GM06990 (cell line): ENCODE data around the gene CCS.

Source experiments
- DNase-seq: peaks from one replicate; pipeline ENCODE4 v3.0.0-alpha.2; 2011; ENCODE audit not compliant: insufficient read length; ENCODE audit errors: extremely low read depth
- H3K27me3 ChIP-seq: replicated peaks from 2 replicates; pipeline ENCODE4 v1.6.0; 2011; ENCODE audit warnings: low read length; ENCODE audit not compliant: control insufficient read depth, insufficient read depth
- H3K36me3 ChIP-seq: 2 replicates; pipeline ENCODE4 v1.5.1; 2011; ENCODE audit warnings: low read length; ENCODE audit not compliant: control insufficient read depth, insufficient read depth
- H3K4me3 ChIP-seq: replicated peaks from 2 replicates; pipeline ENCODE4 v1.5.1; 2011; ENCODE audit warnings: low read depth, mild to moderate bottlenecking, control low read depth, low read length
- TF ChIP-seq, protein P1 (sequence below): IDR thresholded peaks from 2 replicates; pipeline ENCODE4 v1.5.1; 2011; ENCODE audit warnings: low read length, control low read depth, mild to moderate bottlenecking, inconsistent platforms; ENCODE audit not compliant: insufficient read depth, poor library complexity, severe bottlenecking

Gene CCS

DNA sequence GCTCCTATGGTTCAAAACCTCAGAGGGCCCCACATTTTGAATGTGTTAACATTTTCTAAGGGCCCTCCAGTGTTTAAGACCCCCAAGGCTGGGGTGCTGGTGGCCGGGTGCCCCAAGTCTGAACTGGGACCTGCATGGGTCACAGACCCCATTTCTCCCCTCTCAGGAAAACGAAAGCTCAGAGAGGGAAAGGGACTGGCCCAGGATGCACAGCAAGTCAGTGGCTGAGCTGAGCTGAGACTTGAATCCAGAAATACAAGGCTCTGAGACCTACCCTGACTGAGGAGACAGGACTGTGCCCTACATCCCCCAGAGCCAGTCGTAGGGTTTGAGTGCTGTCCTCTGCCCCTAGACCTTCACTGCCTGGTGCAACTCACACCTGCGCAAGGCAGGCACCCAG is 42.1 kb upstream of the CCS start:
- Histone ChIP-seq H3K4me3 (no peak overlapping the region), H3K36me3 (no peaks in the 10 kb centered on the region), H3K27me3 (no peaks in the 10 kb centered on the region; the same call in 1 of the 2 replicates)
- TF ChIP-seq, protein P1, sequence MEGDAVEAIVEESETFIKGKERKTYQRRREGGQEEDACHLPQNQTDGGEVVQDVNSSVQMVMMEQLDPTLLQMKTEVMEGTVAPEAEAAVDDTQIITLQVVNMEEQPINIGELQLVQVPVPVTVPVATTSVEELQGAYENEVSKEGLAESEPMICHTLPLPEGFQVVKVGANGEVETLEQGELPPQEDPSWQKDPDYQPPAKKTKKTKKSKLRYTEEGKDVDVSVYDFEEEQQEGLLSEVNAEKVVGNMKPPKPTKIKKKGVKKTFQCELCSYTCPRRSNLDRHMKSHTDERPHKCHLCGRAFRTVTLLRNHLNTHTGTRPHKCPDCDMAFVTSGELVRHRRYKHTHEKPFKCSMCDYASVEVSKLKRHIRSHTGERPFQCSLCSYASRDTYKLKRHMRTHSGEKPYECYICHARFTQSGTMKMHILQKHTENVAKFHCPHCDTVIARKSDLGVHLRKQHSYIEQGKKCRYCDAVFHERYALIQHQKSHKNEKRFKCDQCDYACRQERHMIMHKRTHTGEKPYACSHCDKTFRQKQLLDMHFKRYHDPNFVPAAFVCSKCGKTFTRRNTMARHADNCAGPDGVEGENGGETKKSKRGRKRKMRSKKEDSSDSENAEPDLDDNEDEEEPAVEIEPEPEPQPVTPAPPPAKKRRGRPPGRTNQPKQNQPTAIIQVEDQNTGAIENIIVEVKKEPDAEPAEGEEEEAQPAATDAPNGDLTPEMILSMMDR = no peak
- DNase-seq = no peak

DNA sequence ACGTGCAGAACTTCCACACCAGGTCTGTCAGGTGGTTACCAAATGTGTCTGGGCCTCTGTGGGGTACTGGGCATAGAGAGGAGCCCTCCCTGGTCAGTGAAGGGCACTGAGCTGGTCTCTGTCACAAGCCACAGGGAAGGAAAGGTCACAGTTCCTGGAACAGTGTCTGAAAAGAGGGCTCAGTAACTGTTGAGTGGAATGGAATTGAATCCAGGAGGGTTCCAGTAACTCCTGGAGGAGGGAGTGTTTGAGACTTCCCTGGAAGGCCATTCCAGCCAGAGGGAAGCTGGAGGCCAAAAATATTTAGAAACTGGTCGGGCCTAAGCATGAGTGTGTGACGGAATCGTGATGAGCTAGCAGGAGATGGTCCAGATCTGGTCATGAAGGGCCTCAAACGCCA is 38.4 kb upstream of the CCS start:
- no peaks in the 10 kb centered on the region for H3K27me3 ChIP-seq
- no peak for DNase-seq
- H3K36me3 ChIP-seq = no peaks in the 10 kb centered on the region
- no peak overlapping the region for H3K4me3 ChIP-seq
- TF ChIP-seq, protein P1 = no peak

GRCh38 chr11:66555416-66555815 is 37.6 kb upstream of the CCS start:
- DNase-seq = no peak
- TF ChIP-seq, protein P1 = no peak
- no peak overlapping the region for H3K4me3 ChIP-seq
- H3K36me3 ChIP-seq = no peaks in the 10 kb centered on the region
- no peaks in the 10 kb centered on the region for H3K27me3 ChIP-seq

DNA sequence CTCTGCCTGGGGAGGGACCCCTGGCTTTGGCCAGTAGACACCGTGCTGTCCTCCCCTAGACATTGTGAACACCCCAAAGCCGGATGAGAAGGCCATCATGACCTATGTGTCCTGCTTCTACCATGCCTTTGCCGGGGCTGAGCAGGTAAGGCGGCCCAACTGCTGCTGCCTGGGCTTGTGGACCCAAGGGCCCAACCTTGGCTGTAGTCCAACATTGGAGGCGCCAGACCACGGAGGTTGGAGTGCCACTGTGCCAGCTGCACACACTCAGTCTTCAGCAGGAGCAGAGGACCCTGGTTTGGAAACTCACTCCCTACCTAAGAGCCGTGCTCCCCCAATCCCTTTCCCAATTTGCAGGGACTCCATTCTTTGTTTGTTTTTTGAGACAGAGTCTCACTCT is 36.9 kb upstream of the CCS start:
- TF ChIP-seq, protein P1 = no peak
- H3K4me3 ChIP-seq = no peak overlapping the region
- H3K27me3 ChIP-seq = no peaks in the 10 kb centered on the region
- no peak for DNase-seq
- no peaks in the 10 kb centered on the region for H3K36me3 ChIP-seq

DNA sequence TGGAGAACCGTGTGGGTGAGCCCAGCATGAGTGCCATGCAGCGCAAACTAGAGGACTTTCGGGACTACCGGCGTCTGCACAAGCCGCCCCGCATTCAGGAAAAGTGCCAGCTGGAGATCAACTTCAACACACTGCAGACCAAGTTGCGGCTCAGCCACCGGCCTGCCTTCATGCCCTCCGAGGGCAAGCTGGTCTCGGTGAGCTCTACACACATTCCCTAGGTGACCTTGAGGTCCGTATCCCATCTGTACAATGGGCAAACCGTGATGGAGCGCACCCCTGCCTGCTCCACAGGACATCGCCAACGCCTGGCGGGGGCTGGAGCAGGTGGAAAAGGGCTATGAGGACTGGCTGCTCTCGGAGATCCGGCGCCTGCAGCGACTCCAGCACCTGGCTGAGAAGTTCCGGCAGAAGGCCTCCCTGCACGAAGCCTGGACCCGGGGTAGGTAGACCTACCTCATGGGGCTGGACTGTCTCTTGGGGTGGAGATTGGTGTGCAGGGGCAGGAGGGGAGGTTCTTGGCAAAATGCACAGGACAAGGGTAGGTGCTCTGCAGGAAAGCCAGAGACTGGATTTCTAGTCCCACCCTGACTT is 35.2 kb upstream of the CCS start:
- no peak for DNase-seq
- Histone ChIP-seq H3K4me3 (no peak overlapping the region), H3K36me3 (no peaks in the 10 kb centered on the region), H3K27me3 (no peaks in the 10 kb centered on the region)
- TF ChIP-seq, protein P1 = no peak
